Left lung (tissue), 10 donors: ENCODE measurements around the gene CREB3L1. TPM values are rescaled to one million over a fixed set of nuclear protein-coding genes. Genes with fewer than 3 reads are reported as not detected.

Experiments used
- ATAC-seq: fragments of 200-7000 bp; cut with Tn5 transposase; one replicate; pipeline ENCODE4 v1.9.1; 2020; ENCODE audit warnings: moderate library complexity
- DNase-seq, 4 donors: peaks; one replicate each; pipeline ENCODE4 v3.0.0-alpha.2; 2013 to 2020
- H3K27ac ChIP-seq, 2 donors: fragments of 200-600 bp; sonication (generic) in 1 of 2; one replicate each; pipeline versions ENCODE4 v1.5.0 to v1.8.0; 2020 to 2021
- H3K27me3 ChIP-seq, 2 donors: fragments of 200-600 bp; sonication (generic) in 1 of 2; one replicate each; pipeline versions ENCODE4 v1.5.0 to v1.8.0; 2020 to 2021
- H3K36me3 ChIP-seq, 2 donors: fragments of 200-600 bp; sonication (generic) in 1 of 2; one replicate each; pipeline versions ENCODE4 v1.5.0 to v1.8.0; 2020 to 2021
- H3K4me1 ChIP-seq, 2 donors: fragments of 200-600 bp; one replicate each; pipeline ENCODE4 v1.8.0; 2021
- H3K4me3 ChIP-seq, 2 donors: fragments of 200-600 bp; sonication (generic) in 1 of 2; one replicate each; pipeline versions ENCODE4 v1.5.0 to v1.8.0; 2020 to 2021; ENCODE audit warnings: mild to moderate bottlenecking in 1 of 2
- H3K9me3 ChIP-seq, 2 donors: fragments of 200-600 bp; sonication (generic) in 1 of 2; one replicate each; pipeline versions ENCODE4 v1.5.0 to v1.8.0; 2020 to 2021
- CTCF ChIP-seq, 2 donors: fragments of 200-600 bp; sonication (generic) in 1 of 2; IDR thresholded peaks; one replicate each; pipeline versions ENCODE4 v1.5.0 to v1.8.0; 2021; ENCODE audit warnings: antibody characterized with exemption in 2 of 2
- intact Hi-C, 2 donors: fragments of 100-400 bp; cut with DNase I; formaldehyde crosslinking; loops; one replicate each; pipeline versions ENCODE4 v1.11.2 to v1.14.2; 2022
- polyA plus RNA-seq, 6 donors: library from polyadenylated mRNA; unstranded; fragments of 120-200 nt; gene quantifications; one replicate each; pipeline ENCODE4 v1.2.1, GENCODE V29; 2013; ENCODE audit not compliant: insufficient read length in 6 of 6
- total RNA-seq, 2 donors: library from RNA; stranded (reverse); fragmentation: NEBNext Ultra II Directional; extraction: Animal tissue kit (Norgen Biotek cat#: 25700); gene quantifications; one replicate each; pipeline ENCODE4 v1.2.1, GENCODE V29; 2021
- donor health status: DM: no; HTN: yes; CAD: no.
- donor health status: DM: no; HTN: no; CAD: no.

Gene CREB3L1
- total and polyA plus RNA-seq, 8 donors, result 16.2 to 59.3 (median 26.1) TPM

- H3K27ac ChIP-seq, result no peak overlapping the region
- H3K36me3 ChIP-seq, result no peaks in the 10 kb centered on the region
- peaks cover 20 to 86% of the 10 kb centered on the region in 2 donors for H3K4me1 ChIP-seq
- peak; percentile 26 for ATAC-seq
- peak in 2 of 4 donors; percentile 69 to 87 for DNase-seq
- TF ChIP-seq CTCF (IDR thresholded peaks at IDR 0.05), result no peak
- H3K9me3 ChIP-seq, result no peaks in the 10 kb centered on the region
- intact Hi-C loops, result no loop called here
- H3K4me3 ChIP-seq, result no peak overlapping the region
- H3K27me3 ChIP-seq, result peaks cover 25 to 35% of the 10 kb centered on the region in 2 donors
Measured at GRCh38 chr11:46336563-46337180, 59.2 kb downstream of the CREB3L1 start.

GRCh38 chr11:46337626-46338345 is 60.3 kb downstream of the CREB3L1 start:
- Histone ChIP-seq H3K27me3 (peaks cover 16 to 24% of the 10 kb centered on the region in 2 donors), H3K27ac (no peak overlapping the region), H3K4me3 (no peak overlapping the region), H3K36me3 (no peaks in the 10 kb centered on the region), H3K9me3 (no peaks in the 10 kb centered on the region), H3K4me1 (peaks cover 15 to 91% of the 10 kb centered on the region in 2 donors)
- DNase-seq, result no peak
- TF ChIP-seq CTCF (IDR thresholded peaks at IDR 0.05), result no peak
- ATAC-seq, result no peak
- intact Hi-C loops, result no loop called here

GRCh38 chr11:46338636-46338987 is 61.1 kb downstream of the CREB3L1 start:
- H3K9me3 ChIP-seq, result no peaks in the 10 kb centered on the region
- intact Hi-C loops, result no loop called here
- no peaks in the 10 kb centered on the region for H3K36me3 ChIP-seq
- DNase-seq (no peak), ATAC-seq (no peak)
- peaks cover 8 to 15% of the 10 kb centered on the region in 2 donors for H3K27me3 ChIP-seq
- peak overlapping the region; percentile 62 to 90 for H3K27ac ChIP-seq
- H3K4me3 ChIP-seq, result peak overlapping the region in 1 of 2 donors; percentile 9
- peaks cover 12 to 91% of the 10 kb centered on the region in 2 donors for H3K4me1 ChIP-seq
- TF ChIP-seq CTCF (IDR thresholded peaks at IDR 0.05), result no peak

- Histone ChIP-seq H3K27me3 (peaks cover 2 to 10% of the 10 kb centered on the region in 2 donors), H3K36me3 (no peaks in the 10 kb centered on the region), H3K9me3 (no peaks in the 10 kb centered on the region), H3K27ac (peak overlapping the region; percentile 62 to 90), H3K4me1 (peaks cover 12 to 91% of the 10 kb centered on the region in 2 donors), H3K4me3 (peak overlapping the region in 1 of 2 donors; percentile 9)
- ATAC-seq (peak; percentile 24), DNase-seq (no peak)
- TF ChIP-seq CTCF (IDR thresholded peaks at IDR 0.05), result no peak
- intact Hi-C loops, result no loop called here
Measured at GRCh38 chr11:46338988-46339666, 61.7 kb downstream of the CREB3L1 start.

GRCh38 chr11:46339816-46340215 is 62.4 kb downstream of the CREB3L1 start:
- Histone ChIP-seq H3K27me3 (peaks cover 0 to 3% of the 10 kb centered on the region in 2 donors), H3K4me1 (peaks cover 13 to 90% of the 10 kb centered on the region in 2 donors), H3K27ac (peak overlapping the region; percentile 62 to 90), H3K4me3 (no peak overlapping the region), H3K9me3 (no peaks in the 10 kb centered on the region), H3K36me3 (no peaks in the 10 kb centered on the region)
- peak in 1 of 4 donors; percentile 64 for DNase-seq
- intact Hi-C loops, result no loop called here
- TF ChIP-seq CTCF (IDR thresholded peaks at IDR 0.05), result no peak
- peak; percentile 21 for ATAC-seq
